WTC11 (cell line): ENCODE measurements around the gene CRTC3. TPM values are rescaled to one million over a fixed set of nuclear protein-coding genes. Genes with fewer than 3 reads are reported as not detected.

Experiments
- ATAC-seq: fragments of 200-7000 bp; cut with Tn5 transposase; 2 replicates; pipeline ENCODE4 v1.10.0; 2021; ENCODE audit warnings: mild to moderate bottlenecking, moderate library complexity
- CTCF ChIA-PET: fragments of 300-600 bp; sonication (Branson Sonifier 250); formaldehyde crosslinking; loops from one replicate; lab custom pipeline; 2021; ENCODE audit warnings: antibody characterized with exemption; lab: Charles Lee
- POLR2A ChIA-PET: fragments of 350-600 bp; sonication (Branson Sonifier 250); formaldehyde crosslinking; loops from one replicate; lab custom pipeline; 2021; ENCODE audit warnings: antibody characterized with exemption; lab: Charles Lee
- DNase-seq: peaks from one replicate; pipeline ENCODE4 v3.0.0; 2021; ENCODE audit warnings: low spot score
- H3K27ac Mint-ChIP-seq: 2 replicates; pipeline ENCODE4 v1.8.0; 2021; ENCODE audit warnings: mixed read lengths
- H3K27me3 Mint-ChIP-seq: 2 replicates; pipeline ENCODE4 v1.8.0; 2021; ENCODE audit warnings: low read depth, mild to moderate bottlenecking, moderate library complexity, mixed read lengths
- H3K36me3 Mint-ChIP-seq: 2 replicates; pipeline ENCODE4 v1.8.0; 2021; ENCODE audit warnings: mixed read lengths
- H3K4me1 Mint-ChIP-seq: 2 replicates; pipeline ENCODE4 v1.8.0; 2022; ENCODE audit warnings: mixed read lengths
- H3K4me3 Mint-ChIP-seq: 2 replicates; pipeline ENCODE4 v1.8.0; 2021; ENCODE audit warnings: mild to moderate bottlenecking, moderate library complexity, mixed read lengths
- H3K9me3 Mint-ChIP-seq: 2 replicates; pipeline ENCODE4 v1.8.0; 2021; ENCODE audit warnings: mixed read lengths
- AR ChIP-seq: fragments of 250-450 bp; sonication (Bioruptor Pico); IDR thresholded peaks from 2 replicates; pipeline ENCODE4 v1.9.0; 2021; ENCODE audit warnings: mild to moderate bottlenecking
- CBFB ChIP-seq: sonication (generic); formaldehyde crosslinking; IDR thresholded peaks from 2 replicates; pipeline ENCODE4 v1.8.1; 2022; ENCODE audit warnings: mild to moderate bottlenecking, low read depth, missing genetic modification reagents
- CDX4 ChIP-seq: fragments of 250-450 bp; sonication (Bioruptor Pico); IDR thresholded peaks from 2 replicates; pipeline ENCODE4 v1.9.0; 2021; ENCODE audit warnings: moderate library complexity, mild to moderate bottlenecking, inconsistent platforms, borderline replicate concordance
- E2F5 ChIP-seq: sonication (generic); formaldehyde crosslinking; IDR thresholded peaks from 2 replicates; pipeline ENCODE4 v1.8.1; 2022; ENCODE audit warnings: mild to moderate bottlenecking, moderate library complexity, missing genetic modification reagents
- EMX1 ChIP-seq: fragments of 250-450 bp; sonication (Bioruptor Pico); IDR thresholded peaks from 2 replicates; pipeline ENCODE4 v1.8.0; 2021; ENCODE audit warnings: mild to moderate bottlenecking
- ESRRA ChIP-seq: sonication (generic); formaldehyde crosslinking; IDR thresholded peaks from 2 replicates; pipeline ENCODE4 v1.8.1; 2022; ENCODE audit warnings: mild to moderate bottlenecking, missing genetic modification reagents, borderline replicate concordance
- FOXJ3 ChIP-seq: sonication (generic); formaldehyde crosslinking; IDR thresholded peaks from 2 replicates; pipeline ENCODE4 v1.9.0; 2021; ENCODE audit warnings: missing genetic modification reagents, mild to moderate bottlenecking, borderline replicate concordance
- FOXP4 ChIP-seq: sonication (generic); formaldehyde crosslinking; IDR thresholded peaks from 2 replicates; pipeline ENCODE4 v1.8.0; 2022; ENCODE audit warnings: mild to moderate bottlenecking, missing genetic modification reagents
- GABPB1 ChIP-seq: sonication (generic); formaldehyde crosslinking; IDR thresholded peaks from 2 replicates; pipeline ENCODE4 v1.8.1; 2023; ENCODE audit warnings: mild to moderate bottlenecking, missing genetic modification reagents
- MLX ChIP-seq: sonication (generic); formaldehyde crosslinking; IDR thresholded peaks from 2 replicates; pipeline ENCODE4 v1.8.1; 2023; ENCODE audit warnings: mild to moderate bottlenecking, missing genetic modification reagents, moderate library complexity
- NFYB ChIP-seq: sonication (generic); formaldehyde crosslinking; conservative IDR thresholded peaks from 2 replicates; pipeline ENCODE4 v1.8.0; 2022; ENCODE audit warnings: low read depth, missing genetic modification reagents
- NR3C1 ChIP-seq: sonication (generic); formaldehyde crosslinking; conservative IDR thresholded peaks from 2 replicates; pipeline ENCODE4 v1.8.1; 2023; ENCODE audit warnings: low read depth, mild to moderate bottlenecking, missing genetic modification reagents
- PRRX2 ChIP-seq: fragments of 250-450 bp; sonication (Bioruptor Pico); IDR thresholded peaks from 2 replicates; pipeline ENCODE4 v1.8.0; 2021; ENCODE audit warnings: mild to moderate bottlenecking
- SMAD4 ChIP-seq: sonication (generic); formaldehyde crosslinking; IDR thresholded peaks from 2 replicates; pipeline ENCODE4 v1.8.0; 2022; ENCODE audit warnings: mild to moderate bottlenecking, missing genetic modification reagents
- SOX15 ChIP-seq: fragments of 250-450 bp; sonication (Bioruptor Pico); IDR thresholded peaks from 2 replicates; pipeline ENCODE4 v1.9.0; 2021; ENCODE audit warnings: mild to moderate bottlenecking
- SP1 ChIP-seq: sonication (generic); formaldehyde crosslinking; conservative IDR thresholded peaks from 2 replicates; pipeline ENCODE4 v1.8.1; 2022; ENCODE audit warnings: missing genetic modification reagents
- TCF7 ChIP-seq: sonication (generic); formaldehyde crosslinking; IDR thresholded peaks from 2 replicates; pipeline ENCODE4 v1.8.0; 2022; ENCODE audit warnings: mild to moderate bottlenecking, low read depth, missing genetic modification reagents, moderate library complexity
- TEAD1 ChIP-seq: sonication (generic); formaldehyde crosslinking; IDR thresholded peaks from 2 replicates; pipeline ENCODE4 v1.8.0; 2022; ENCODE audit warnings: mild to moderate bottlenecking, missing genetic modification reagents
- TP53 ChIP-seq: sonication (generic); formaldehyde crosslinking; IDR thresholded peaks from 2 replicates; pipeline ENCODE4 v1.8.1; 2023; ENCODE audit warnings: mild to moderate bottlenecking, missing genetic modification reagents
- ZBTB21 ChIP-seq: sonication (generic); formaldehyde crosslinking; IDR thresholded peaks from 2 replicates; pipeline ENCODE4 v1.8.1; 2023; ENCODE audit warnings: mild to moderate bottlenecking, missing genetic modification reagents, borderline replicate concordance
- ZBTB43 ChIP-seq: sonication (generic); formaldehyde crosslinking; IDR thresholded peaks from 2 replicates; pipeline ENCODE4 v1.8.1; 2023; ENCODE audit warnings: mild to moderate bottlenecking, missing genetic modification reagents
- ZNF121 ChIP-seq: sonication (generic); formaldehyde crosslinking; IDR thresholded peaks from 2 replicates; pipeline ENCODE4 v1.8.0; 2023; ENCODE audit warnings: missing genetic modification reagents
- ZNF416 ChIP-seq: fragments of 250-450 bp; sonication (Bioruptor Pico); IDR thresholded peaks from 2 replicates; pipeline ENCODE4 v1.9.0; 2021; ENCODE audit warnings: mild to moderate bottlenecking, inconsistent platforms
- ZNF671 ChIP-seq: fragments of 250-450 bp; sonication (Bioruptor Pico); IDR thresholded peaks from 2 replicates; pipeline ENCODE4 v1.8.0; 2021; ENCODE audit warnings: mild to moderate bottlenecking
- ZSCAN18 ChIP-seq: fragments of 250-450 bp; sonication (Bioruptor Pico); IDR thresholded peaks from 2 replicates; pipeline ENCODE4 v2.1.2; 2022; ENCODE audit warnings: mild to moderate bottlenecking, moderate library complexity
- total RNA-seq: library from RNA; stranded (reverse); gene quantifications from 3 replicates; pipeline ENCODE4 v1.2.3, GENCODE V29; 2021

CRTC3 gene
- total RNA-seq, 1 experiment from 2014 or later: 8.4 TPM

GRCh38 chr15:90547540-90547939 is 17.8 kb downstream of the CRTC3 start:
- CTCF ChIA-PET: interaction anchor here (0.7 kb wide), 1 partner anchor 16 kb away, joined by 3 read pairs; no protein-coding TSS in a partner anchor
- no peaks in the 10 kb centered on the region for H3K36me3 Mint-ChIP-seq
- no peak for TF ChIP-seq AR
- no peak for TF ChIP-seq FOXP4 (CRISPR knock-in tag)
- no peak for TF ChIP-seq FOXJ3
- TF ChIP-seq NR3C1 (CRISPR knock-in tag): no peak
- no peak for TF ChIP-seq E2F5 (CRISPR knock-in tag)
- no peak for TF ChIP-seq MLX
- TF ChIP-seq ZNF416 (CRISPR knock-in tag): no peak
- TF ChIP-seq ZNF121: no peak
- no peak for TF ChIP-seq ESRRA (CRISPR knock-in tag)
- TF ChIP-seq SP1 (CRISPR knock-in tag): no peak
- no peak for TF ChIP-seq GABPB1 (CRISPR knock-in tag)
- TF ChIP-seq ZBTB43: no peak
- no peak for TF ChIP-seq PRRX2 (CRISPR knock-in tag)
- no peak for TF ChIP-seq SOX15 (CRISPR knock-in tag)
- TF ChIP-seq EMX1 (CRISPR knock-in tag): no peak

GRCh38 chr15:90550919-90551318 is 21.2 kb downstream of the CRTC3 start:
- POLR2A ChIA-PET: no interaction called here
- Mint-ChIP-seq H3K4me1 (no peaks in the 10 kb centered on the region), H3K9me3 (no peaks in the 10 kb centered on the region), H3K27me3 (no peaks in the 10 kb centered on the region), H3K36me3 (no peaks in the 10 kb centered on the region), H3K4me3 (no peak overlapping the region), H3K27ac (no peak overlapping the region)
- DNase-seq: no peak
- CTCF ChIA-PET: interaction anchor here (1.0 kb wide), 1 partner anchor 47 kb away, joined by 3 read pairs; no protein-coding TSS in a partner anchor
- ATAC-seq: no peak
- TF ChIP-seq CBFB: no peak
- TF ChIP-seq TEAD1 (CRISPR knock-in tag): no peak
- TF ChIP-seq ZNF671 (CRISPR knock-in tag): no peak
- no peak for TF ChIP-seq ZSCAN18
- no peak for TF ChIP-seq CDX4 (CRISPR knock-in tag)
- no peak for TF ChIP-seq SMAD4 (CRISPR knock-in tag)
- no peak for TF ChIP-seq TCF7 (CRISPR knock-in tag)
- no peak for TF ChIP-seq TP53 (CRISPR knock-in tag)
- no peak for TF ChIP-seq NFYB (CRISPR knock-in tag)
- TF ChIP-seq ZBTB21 (CRISPR knock-in tag): no peak

More at GRCh38 chr15:90547540-90547939, 17.8 kb downstream of the CRTC3 start:
- ATAC-seq: no peak
- H3K27ac Mint-ChIP-seq: no peak overlapping the region
- no peaks in the 10 kb centered on the region for H3K4me1 Mint-ChIP-seq
- no peaks in the 10 kb centered on the region for H3K9me3 Mint-ChIP-seq
- DNase-seq: no peak
- POLR2A ChIA-PET: interaction anchor here (0.6 kb wide), 1 partner anchor 154 kb away, joined by 3 read pairs; no protein-coding TSS in a partner anchor
- no peaks in the 10 kb centered on the region for H3K27me3 Mint-ChIP-seq
- no peak overlapping the region for H3K4me3 Mint-ChIP-seq
